HepG2 (cell line): ENCODE results near the gene PRKCD.

Experiments used
- ATF2 ChIP-seq: sonication (generic); formaldehyde crosslinking; IDR thresholded peaks from 2 replicates; pipeline ENCODE4 v1.4.0; 2020; ENCODE audit warnings: missing genetic modification reagents
- CBX5 ChIP-seq: sonication (generic); formaldehyde crosslinking; IDR thresholded peaks from 2 replicates; pipeline ENCODE4 v1.4.0; 2020; ENCODE audit warnings: missing genetic modification reagents, borderline replicate concordance
- POLR2A ChIP-seq, 2 experiments: IDR thresholded peaks; 2 replicates each; pipeline ENCODE4 v1.6.1; 2011; ENCODE audit warnings: low read depth in 2 of 2, low read length in 2 of 2, mild to moderate bottlenecking in 1 of 2, moderate library complexity in 1 of 2; ENCODE audit not compliant: insufficient read depth in 1 of 2
- RAD21 ChIP-seq: fragments of 450-650 bp; formaldehyde crosslinking; IDR thresholded peaks from 2 replicates; pipeline ENCODE4 v1.5.0; 2020; ENCODE audit warnings: mild to moderate bottlenecking
- TF ChIP-seq, protein P1 (sequence below), 2 experiments: IDR thresholded peaks; 2 replicates each; pipeline ENCODE4 v1.6.1; 2011 to 2012; ENCODE audit warnings: low read length in 2 of 2, borderline replicate concordance in 1 of 2, low read depth in 1 of 2, mild to moderate bottlenecking in 1 of 2, moderate library complexity in 1 of 2

- no peak for TF ChIP-seq ATF2 (CRISPR knock-in tag)
- no peak for TF ChIP-seq RAD21 (CRISPR knock-in tag)
- no peak for TF ChIP-seq CBX5 (CRISPR knock-in tag)
- TF ChIP-seq, protein P1, sequence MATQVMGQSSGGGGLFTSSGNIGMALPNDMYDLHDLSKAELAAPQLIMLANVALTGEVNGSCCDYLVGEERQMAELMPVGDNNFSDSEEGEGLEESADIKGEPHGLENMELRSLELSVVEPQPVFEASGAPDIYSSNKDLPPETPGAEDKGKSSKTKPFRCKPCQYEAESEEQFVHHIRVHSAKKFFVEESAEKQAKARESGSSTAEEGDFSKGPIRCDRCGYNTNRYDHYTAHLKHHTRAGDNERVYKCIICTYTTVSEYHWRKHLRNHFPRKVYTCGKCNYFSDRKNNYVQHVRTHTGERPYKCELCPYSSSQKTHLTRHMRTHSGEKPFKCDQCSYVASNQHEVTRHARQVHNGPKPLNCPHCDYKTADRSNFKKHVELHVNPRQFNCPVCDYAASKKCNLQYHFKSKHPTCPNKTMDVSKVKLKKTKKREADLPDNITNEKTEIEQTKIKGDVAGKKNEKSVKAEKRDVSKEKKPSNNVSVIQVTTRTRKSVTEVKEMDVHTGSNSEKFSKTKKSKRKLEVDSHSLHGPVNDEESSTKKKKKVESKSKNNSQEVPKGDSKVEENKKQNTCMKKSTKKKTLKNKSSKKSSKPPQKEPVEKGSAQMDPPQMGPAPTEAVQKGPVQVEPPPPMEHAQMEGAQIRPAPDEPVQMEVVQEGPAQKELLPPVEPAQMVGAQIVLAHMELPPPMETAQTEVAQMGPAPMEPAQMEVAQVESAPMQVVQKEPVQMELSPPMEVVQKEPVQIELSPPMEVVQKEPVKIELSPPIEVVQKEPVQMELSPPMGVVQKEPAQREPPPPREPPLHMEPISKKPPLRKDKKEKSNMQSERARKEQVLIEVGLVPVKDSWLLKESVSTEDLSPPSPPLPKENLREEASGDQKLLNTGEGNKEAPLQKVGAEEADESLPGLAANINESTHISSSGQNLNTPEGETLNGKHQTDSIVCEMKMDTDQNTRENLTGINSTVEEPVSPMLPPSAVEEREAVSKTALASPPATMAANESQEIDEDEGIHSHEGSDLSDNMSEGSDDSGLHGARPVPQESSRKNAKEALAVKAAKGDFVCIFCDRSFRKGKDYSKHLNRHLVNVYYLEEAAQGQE (IDR thresholded peaks at IDR 0.05; ENCODE audit: borderline replicate concordance in 1 of 2, low read depth in 1 of 2, low read length in 2 of 2), result no peak
- no peak for TF ChIP-seq POLR2A (IDR thresholded peaks at IDR 0.05; ENCODE audit: insufficient read depth in 1 of 2, low read depth in 2 of 2, low read length in 2 of 2)
Observed at GRCh38 chr3:53167418-53168174, 6.6 kb downstream of the PRKCD start.
